Neutrophil (primary cell): ENCODE results near the gene BAZ2B.
A peak's percentile ranks its signal among the peaks of the same experiment; 100 is the strongest.

Experiments
- H3K27ac ChIP-seq: fragments of 200-600 bp; sonication (generic); 2 replicates; pipeline ENCODE4 v1.5.1; 2016; ENCODE audit warnings: mild to moderate bottlenecking, moderate library complexity
- H3K27me3 ChIP-seq: fragments of 200-600 bp; sonication (generic); 2 replicates; pipeline ENCODE4 v1.6.0; 2016; ENCODE audit warnings: mild to moderate bottlenecking
- H3K36me3 ChIP-seq: fragments of 200-600 bp; sonication (generic); 2 replicates; pipeline ENCODE4 v1.5.1; 2017
- H3K4me1 ChIP-seq, 2 experiments: fragments of 200-600 bp in 1 of 2; sonication (generic) in 1 of 2; 1 replicate in 1 of 2; 2 replicates in 1 of 2; pipeline versions ENCODE4 v1.5.1 to v1.6.1; 2013 to 2016; ENCODE audit warnings: low read depth in 1 of 2, low read length in 1 of 2, mild to moderate bottlenecking in 1 of 2, moderate library complexity in 1 of 2; ENCODE audit not compliant: control insufficient read depth in 1 of 2, insufficient read depth in 1 of 2
- H3K4me3 ChIP-seq, 2 experiments: fragments of 200-600 bp in 1 of 2; sonication (generic) in 1 of 2; 1 replicate in 1 of 2; 2 replicates in 1 of 2; pipeline ENCODE4 v1.5.1; 2013 to 2016; ENCODE audit warnings: low read depth in 1 of 2, low read length in 1 of 2, mild to moderate bottlenecking in 1 of 2, moderate library complexity in 1 of 2
- H3K9me3 ChIP-seq: fragments of 200-600 bp; sonication (generic); 2 replicates; pipeline ENCODE4 v1.5.1; 2016
- TF ChIP-seq, protein P1 (sequence below): fragments of 200-600 bp; sonication (generic); IDR thresholded peaks from 2 replicates; pipeline ENCODE4 v1.5.1; 2016; ENCODE audit warnings: antibody characterized with exemption

BAZ2B gene

GRCh38 chr2:159609811-159610549, 6.4 kb downstream of the BAZ2B start:
- H3K27ac ChIP-seq, result peak overlapping the region; percentile 37
- H3K4me1 ChIP-seq, result peaks cover 56 to 62% of the 10 kb centered on the region in 2 experiments
- TF ChIP-seq, protein P1, sequence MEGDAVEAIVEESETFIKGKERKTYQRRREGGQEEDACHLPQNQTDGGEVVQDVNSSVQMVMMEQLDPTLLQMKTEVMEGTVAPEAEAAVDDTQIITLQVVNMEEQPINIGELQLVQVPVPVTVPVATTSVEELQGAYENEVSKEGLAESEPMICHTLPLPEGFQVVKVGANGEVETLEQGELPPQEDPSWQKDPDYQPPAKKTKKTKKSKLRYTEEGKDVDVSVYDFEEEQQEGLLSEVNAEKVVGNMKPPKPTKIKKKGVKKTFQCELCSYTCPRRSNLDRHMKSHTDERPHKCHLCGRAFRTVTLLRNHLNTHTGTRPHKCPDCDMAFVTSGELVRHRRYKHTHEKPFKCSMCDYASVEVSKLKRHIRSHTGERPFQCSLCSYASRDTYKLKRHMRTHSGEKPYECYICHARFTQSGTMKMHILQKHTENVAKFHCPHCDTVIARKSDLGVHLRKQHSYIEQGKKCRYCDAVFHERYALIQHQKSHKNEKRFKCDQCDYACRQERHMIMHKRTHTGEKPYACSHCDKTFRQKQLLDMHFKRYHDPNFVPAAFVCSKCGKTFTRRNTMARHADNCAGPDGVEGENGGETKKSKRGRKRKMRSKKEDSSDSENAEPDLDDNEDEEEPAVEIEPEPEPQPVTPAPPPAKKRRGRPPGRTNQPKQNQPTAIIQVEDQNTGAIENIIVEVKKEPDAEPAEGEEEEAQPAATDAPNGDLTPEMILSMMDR, result no peak
- no peaks in the 10 kb centered on the region for H3K36me3 ChIP-seq
- no peak overlapping the region for H3K4me3 ChIP-seq
- H3K9me3 ChIP-seq, result no peaks in the 10 kb centered on the region
- no peaks in the 10 kb centered on the region for H3K27me3 ChIP-seq

DNA sequence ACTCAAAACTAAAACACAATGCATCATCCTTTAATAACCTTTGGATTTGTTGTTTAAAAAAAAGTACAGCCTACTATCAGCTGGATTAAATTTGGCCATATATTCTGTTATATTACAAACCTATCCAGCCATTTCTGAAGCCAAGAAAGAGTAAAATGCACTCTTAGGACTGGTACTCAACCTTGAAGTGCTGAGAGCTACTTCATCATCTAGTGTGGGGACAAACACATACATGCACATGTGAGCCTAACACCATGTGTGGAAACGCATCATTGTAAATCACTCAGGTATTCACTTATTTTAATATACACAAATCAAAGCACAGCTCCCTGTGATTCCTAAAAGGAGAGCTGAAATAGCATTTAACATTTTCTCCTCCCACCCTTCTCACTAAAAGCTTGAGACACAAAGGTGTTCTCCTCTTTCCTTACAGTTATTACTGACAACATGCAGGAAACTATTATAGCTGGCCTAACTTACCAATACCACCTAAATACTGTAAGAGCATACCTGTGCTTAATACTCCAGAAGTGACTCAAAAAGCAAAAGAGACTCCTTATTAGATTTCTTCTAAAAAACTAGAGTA, 7.5 kb downstream of the BAZ2B start:
- Histone ChIP-seq H3K4me1 (peaks cover 53 to 68% of the 10 kb centered on the region in 2 experiments), H3K27ac (peak overlapping the region; percentile 51)

GRCh38 chr2:159608108-159608507, 8.2 kb downstream of the BAZ2B start:
- no peaks in the 10 kb centered on the region for H3K27me3 ChIP-seq
- H3K36me3 ChIP-seq, result no peaks in the 10 kb centered on the region
- no peak overlapping the region for H3K4me3 ChIP-seq
- TF ChIP-seq, protein P1, result no peak
- H3K27ac ChIP-seq, result peak overlapping the region; percentile 51
- H3K9me3 ChIP-seq, result no peaks in the 10 kb centered on the region
- H3K4me1 ChIP-seq, result peaks cover 46 to 61% of the 10 kb centered on the region in 2 experiments

More for the DNA sequence above, 7.5 kb downstream of the BAZ2B start:
- H3K9me3 ChIP-seq, result no peaks in the 10 kb centered on the region
- no peaks in the 10 kb centered on the region for H3K36me3 ChIP-seq
- no peak overlapping the region for H3K4me3 ChIP-seq
- TF ChIP-seq, protein P1, result no peak
- H3K27me3 ChIP-seq, result no peaks in the 10 kb centered on the region

DNA sequence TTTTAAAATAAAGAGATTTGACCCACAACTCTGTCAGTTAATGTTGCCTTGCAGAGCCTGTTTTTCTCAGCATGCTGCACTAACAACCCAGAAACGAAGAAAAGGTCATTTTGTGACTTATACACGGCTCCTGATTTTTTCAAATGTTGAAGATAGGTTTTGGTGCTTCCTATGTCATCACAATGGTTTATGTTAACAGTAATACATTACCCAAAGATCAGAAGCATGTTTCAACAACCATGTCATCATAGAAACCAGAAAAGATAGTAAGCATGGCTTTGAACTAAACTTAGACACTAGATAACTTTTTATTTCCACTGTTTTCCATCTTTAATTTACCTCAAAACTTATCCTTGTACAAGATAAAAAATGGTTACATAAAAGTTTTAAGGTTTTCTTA, 10.1 kb downstream of the BAZ2B start:
- TF ChIP-seq, protein P1, result no peak
- Histone ChIP-seq H3K36me3 (no peaks in the 10 kb centered on the region), H3K27me3 (no peaks in the 10 kb centered on the region), H3K4me3 (no peak overlapping the region), H3K4me1 (peaks cover 39 to 54% of the 10 kb centered on the region in 2 experiments), H3K27ac (peak overlapping the region; percentile 82), H3K9me3 (no peaks in the 10 kb centered on the region)

- Histone ChIP-seq H3K36me3 (no peaks in the 10 kb centered on the region), H3K27ac (peak overlapping the region; percentile 82), H3K9me3 (no peaks in the 10 kb centered on the region), H3K4me3 (peak overlapping the region in 1 of 2 experiments; percentile 12), H3K4me1 (peaks cover 39 to 47% of the 10 kb centered on the region in 2 experiments), H3K27me3 (no peaks in the 10 kb centered on the region)
- TF ChIP-seq, protein P1, result no peak
Measured at GRCh38 chr2:159605441-159606178, 10.7 kb downstream of the BAZ2B start.
